GM18520 (cell line): Measurements from ENCODE around the gene ALDH1L2.
A peak's percentile ranks its signal among the peaks of the same experiment; 100 is the strongest.
"Not testable (repeated sequence)": the region's sequence is repeated elsewhere in the genome, so short reads cannot be mapped to it uniquely, and the experiment has no call there.

Experiments used
- ATAC-seq: cut with Tn5 transposase; IDR thresholded peaks from one replicate; pipeline ENCODE4 v1.9.1; 2021; ENCODE audit not compliant: unreplicated experiment

The ALDH1L2 gene

DNA sequence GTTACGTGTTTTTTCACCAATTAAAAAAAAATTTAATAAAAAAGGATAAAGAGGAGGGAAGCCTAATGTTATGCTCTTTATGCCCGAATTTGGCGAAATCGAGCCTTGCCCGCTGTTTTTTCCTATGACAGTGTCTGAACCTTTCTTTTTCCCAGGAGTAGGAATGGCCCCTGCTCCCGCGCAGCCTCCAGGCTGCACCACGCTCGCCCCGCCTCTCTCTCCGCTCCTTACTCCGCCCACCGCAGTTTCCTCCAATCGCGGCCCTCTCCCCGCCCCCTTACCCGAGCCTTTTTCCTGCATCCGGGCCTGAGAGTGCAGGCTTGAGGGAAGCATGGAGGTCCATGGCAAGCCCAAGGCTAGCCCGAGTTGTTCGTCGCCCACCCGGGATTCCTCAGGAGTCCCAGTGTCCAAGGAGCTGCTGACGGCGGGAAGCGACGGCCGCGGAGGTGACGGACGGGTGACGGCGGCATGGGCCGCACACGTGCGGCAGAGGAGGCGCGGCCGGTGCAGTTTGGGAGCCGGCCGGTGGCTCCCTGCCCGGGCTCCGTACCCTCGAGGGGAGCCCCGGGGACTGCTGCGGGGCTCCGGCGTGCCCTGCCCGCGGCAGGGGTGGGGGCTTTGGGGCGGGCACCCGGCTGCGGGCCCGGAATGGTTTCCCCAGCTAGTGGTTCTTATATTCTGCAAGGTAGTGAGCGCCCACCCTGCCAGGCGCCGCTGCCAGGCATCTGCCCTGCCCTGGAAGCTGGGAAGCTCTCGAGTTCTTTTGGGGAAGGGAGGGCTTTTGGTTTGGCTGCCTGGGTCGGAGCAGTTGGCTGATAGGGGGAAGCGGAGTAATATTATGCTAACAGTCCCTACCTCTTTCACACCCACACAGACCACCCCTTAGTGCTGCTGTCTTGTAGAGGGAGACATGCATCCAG is 98.0 kb downstream of the ALDH1L2 start, which contains the start of gene NOPCHAP1:
Gene NOPCHAP1, plus strand, starts transcription at position 295 of the 920 bp plus-strand sequence. Its CDS starts 37 bp downstream, at position 332.
- ATAC-seq: peak; percentile 78

DNA sequence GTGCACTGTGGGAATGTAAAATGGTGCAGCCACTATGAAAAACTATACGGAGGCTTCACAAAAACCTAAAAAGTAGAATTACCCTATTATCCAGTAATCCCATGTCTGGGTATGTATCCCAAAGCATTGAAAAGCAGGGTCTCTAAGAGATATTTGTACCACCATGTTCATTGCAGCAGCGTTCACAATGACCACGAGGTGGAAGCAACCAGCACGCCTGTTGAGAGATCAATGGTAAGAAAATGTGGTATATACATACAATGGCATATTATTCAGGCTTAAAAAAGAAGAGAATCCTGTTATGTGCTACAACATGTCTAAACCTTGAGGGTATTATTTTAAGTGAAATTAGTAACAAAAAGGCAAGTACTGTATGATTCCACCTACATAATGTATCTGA is 99.1 kb downstream of the ALDH1L2 start:
- ATAC-seq: no peak

DNA sequence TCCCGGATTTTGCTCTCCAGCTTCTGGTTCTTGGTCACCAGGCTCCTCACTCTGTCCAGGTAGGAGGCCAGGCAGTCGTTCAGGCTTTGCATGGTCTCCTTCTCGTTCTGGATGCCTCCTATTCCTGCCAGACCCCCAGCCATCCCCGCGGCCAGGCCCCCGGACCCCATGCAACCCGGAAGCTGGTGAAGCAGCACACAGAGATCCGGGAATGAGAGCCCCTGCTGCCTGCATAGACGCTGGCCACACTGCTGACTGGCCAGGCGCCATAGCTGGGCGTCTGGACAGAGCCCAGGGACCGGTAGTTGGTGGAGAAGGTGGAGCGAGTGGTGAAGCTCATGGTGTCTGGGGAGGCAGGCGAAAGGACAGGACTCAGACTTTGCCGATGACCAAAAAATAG is 106.6 kb downstream of the ALDH1L2 start:
- not testable (repeated sequence) for ATAC-seq

DNA sequence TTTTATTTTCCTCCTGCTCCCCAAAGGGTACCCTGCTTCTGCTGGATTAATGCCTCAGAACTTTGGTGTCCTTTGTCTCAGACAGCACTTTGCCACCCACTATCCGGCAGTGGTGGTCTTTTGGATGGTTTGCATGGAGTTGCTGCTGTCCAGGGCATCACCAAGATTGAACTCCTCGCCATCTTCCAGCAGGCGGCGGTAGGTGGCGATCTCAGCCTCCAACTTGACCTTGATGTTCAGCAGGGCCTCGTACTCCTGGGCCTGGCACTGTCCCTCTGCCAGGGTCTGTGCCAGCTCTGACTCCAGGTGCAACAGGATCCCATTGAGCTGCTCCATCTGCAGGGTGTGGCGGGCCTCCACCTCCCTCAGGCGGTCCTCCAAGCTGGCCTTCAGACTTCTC is 107.6 kb downstream of the ALDH1L2 start:
- no peak for ATAC-seq

DNA sequence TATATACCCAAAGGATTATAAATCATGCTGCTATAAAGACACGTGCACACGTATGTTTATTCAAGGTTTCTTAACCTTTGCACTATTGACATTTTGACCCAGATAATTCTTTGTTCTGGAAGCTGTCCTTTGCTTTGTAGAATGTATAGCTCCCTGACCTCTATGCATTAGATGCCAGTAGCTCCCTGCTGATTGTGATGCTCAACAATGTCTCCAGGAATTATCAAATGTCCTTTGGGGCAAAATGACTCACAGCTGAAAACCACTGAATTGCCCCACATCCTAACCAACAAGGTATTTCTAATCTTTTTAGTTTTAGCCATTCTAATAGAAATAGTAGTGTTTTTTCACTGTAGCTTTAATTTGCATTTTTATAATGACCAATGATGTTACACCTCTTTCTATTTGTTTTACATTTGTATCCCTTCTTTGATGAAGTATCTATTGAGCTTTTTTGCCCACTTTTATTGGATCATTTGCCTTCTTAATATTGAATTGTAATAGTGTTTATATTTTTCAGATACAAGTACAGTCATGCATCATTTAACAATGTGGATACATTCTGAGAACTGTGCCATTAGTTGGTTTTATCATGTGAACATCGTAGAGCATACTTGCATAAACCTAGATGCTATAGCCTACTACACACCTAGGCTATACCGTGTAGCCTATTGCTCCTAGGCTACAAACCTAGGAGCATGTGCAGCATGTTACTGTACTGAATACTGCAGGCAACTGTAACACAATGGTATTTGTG is 108.5 kb downstream of the ALDH1L2 start:
- ATAC-seq: no peak

DNA sequence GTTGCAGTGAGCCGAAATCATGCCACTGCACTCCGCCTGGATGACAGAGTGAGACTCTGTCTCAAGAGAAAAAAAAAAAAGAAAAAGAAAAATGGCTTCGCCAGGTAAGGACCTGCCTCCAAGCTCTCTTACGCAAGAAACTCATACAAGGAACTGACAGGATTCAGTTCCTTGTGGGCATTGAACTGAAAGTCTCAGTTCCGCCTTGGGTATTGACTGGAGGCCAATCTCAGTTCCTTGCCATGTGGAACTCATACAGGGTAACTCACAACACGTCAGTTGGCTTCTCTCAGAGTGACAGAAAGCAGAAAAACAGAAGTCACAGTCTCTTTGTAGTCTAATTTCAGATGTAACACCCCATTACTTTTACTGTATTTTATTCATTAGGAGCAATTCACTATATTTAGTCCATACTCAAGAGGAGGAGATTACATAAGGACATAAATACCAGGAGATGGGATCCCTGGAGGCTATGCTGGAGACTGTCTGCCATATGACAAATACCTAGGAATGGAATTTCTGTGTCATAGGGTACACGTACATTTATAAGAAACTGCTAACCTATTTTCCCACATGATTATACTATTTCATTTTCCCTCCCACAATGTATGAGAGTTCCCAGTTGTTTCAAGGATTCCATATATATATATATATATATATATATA is 109.5 kb downstream of the ALDH1L2 start:
- peak; percentile 99 for ATAC-seq

DNA sequence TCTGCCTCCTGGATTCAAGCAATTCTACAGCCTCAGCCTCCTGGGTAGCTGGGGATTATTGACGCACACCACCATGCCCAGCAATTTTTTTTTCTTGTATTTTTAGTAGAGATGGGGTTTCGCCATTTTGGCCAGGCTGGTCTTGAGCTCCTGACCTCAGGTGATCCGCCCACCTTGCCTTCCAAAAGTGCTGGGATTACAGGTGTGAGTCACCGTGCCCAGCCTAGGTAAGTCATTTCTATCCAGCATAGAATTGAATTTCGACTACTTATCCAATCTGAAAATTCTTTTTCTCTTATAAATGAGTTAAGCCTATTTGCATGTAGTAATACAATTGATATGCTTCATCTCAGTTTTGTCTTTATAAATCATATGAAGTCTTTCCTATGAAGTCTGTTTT is 111.0 kb downstream of the ALDH1L2 start:
- ATAC-seq: no peak

DNA sequence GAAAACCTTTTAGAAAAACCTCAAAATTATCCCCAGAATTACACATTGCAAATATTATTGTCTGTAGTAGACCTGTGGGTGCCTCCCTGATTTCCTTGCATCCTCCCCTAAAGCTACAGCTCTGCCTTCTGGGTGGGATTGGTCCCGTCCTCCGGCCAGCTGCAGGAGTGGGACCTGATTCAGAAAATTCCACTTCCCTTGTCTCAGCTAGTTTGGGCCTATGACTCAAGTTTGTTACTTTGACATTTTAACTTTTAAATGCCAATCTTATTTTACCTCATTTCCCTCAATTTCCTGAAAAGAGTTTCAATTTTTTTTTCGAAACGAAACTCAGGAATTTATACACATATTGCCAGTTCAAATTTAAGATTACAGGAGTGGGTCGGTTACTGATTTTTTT is 113.0 kb downstream of the ALDH1L2 start:
- no peak for ATAC-seq
